ENCODE data around the gene CNDP2.

DNA sequence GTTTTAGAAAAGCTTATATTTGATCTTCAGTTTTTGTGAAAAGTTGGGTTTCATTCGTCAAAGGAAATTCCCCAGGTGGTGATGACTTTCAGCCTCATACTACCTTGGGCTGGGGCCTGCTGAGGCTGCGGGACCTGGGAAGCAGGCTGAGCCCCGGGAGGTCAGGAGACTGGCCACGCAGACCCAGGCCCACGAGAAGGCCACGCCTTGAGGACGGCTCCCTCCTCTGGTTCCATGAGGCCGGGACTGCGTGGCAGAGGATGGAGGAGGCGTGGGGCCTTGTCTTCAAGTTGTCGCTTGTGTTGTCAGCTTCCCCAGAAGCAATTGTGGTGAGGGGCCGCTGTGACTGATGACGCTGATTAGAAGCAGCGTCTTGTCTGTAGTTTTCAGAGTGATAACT is 11.8 kb downstream of the CNDP2 start:
- TF ChIP-seq, protein P1, sequence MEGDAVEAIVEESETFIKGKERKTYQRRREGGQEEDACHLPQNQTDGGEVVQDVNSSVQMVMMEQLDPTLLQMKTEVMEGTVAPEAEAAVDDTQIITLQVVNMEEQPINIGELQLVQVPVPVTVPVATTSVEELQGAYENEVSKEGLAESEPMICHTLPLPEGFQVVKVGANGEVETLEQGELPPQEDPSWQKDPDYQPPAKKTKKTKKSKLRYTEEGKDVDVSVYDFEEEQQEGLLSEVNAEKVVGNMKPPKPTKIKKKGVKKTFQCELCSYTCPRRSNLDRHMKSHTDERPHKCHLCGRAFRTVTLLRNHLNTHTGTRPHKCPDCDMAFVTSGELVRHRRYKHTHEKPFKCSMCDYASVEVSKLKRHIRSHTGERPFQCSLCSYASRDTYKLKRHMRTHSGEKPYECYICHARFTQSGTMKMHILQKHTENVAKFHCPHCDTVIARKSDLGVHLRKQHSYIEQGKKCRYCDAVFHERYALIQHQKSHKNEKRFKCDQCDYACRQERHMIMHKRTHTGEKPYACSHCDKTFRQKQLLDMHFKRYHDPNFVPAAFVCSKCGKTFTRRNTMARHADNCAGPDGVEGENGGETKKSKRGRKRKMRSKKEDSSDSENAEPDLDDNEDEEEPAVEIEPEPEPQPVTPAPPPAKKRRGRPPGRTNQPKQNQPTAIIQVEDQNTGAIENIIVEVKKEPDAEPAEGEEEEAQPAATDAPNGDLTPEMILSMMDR (IDR thresholded peaks at IDR 0.05; ENCODE audit: low read depth, low read length, poor library complexity, severe bottlenecking), result no peak
- no peak for TF ChIP-seq EZH2phosphoT487 (IDR thresholded peaks at IDR 0.05; ENCODE audit: borderline replicate concordance, low read length)

All from DOHH2 (cell line).